GM19240 (cell line): ENCODE measurements around the gene BEST2.

Experiments used
- DNase-seq: peaks from one replicate; pipeline ENCODE4 v3.0.0; 2011; ENCODE audit warnings: low spot score; ENCODE audit not compliant: insufficient read length

Gene BEST2

DNA sequence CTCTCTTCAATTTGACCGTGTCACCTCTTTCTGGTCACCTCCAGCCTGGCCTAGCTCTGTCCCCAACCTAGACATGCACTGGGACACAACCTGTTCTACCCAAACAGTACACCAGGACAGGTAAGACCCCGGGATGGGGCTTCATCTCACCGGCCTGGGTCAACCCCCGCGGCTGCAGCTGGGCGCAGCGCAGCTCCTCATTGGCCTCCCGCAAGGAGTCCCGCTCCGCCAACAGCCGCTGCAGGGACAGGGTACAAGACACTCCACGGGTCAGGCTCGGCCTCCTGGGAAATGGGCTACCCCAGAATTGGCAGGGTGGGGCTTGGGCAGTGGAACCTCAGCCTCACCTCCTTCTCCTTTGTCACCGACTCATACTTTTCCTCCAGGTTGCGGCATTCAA, 16.1 kb downstream of the BEST2 start:
- DNase-seq, result no peak

DNA sequence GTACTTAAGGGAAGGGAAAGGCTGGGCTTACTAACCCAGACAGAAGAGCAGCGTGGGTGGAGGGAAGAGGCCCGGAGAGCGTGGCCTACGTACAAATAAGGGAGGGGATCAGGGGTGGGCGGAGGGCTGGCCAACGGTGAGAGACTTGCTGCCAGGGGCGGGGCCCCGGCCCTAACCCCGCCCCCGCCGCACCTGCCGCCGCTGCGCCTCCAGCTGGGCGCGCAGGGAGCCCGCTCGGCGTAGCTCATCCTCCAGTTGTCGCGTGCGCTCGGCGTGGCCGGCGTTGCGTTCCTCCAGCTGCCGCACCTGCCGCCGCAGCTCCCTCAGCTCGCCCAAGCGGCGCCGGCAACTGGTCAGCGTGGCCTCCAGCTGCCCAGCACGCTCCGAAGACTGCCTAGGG, 18.1 kb downstream of the BEST2 start:
- no peak for DNase-seq

DNA sequence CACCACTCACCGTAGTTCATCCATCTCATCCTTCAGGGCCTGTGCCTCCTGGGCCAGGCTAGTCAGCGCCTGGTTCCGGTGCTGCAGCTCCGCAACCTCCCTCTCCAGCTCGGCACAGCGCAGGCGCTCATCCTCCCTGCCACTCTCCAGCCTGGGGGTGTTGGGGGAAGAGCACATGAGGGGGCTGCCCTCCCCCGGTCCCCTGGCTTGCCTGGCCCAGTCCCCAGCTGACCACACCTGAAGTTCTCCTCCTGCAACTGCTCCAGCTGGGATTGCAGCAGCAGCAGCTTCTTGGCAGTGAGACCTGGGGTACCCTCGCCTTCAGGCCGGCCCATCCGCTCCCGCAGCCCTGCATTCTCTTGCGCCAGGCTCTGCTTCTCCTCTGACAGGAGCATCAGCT, 19.3 kb downstream of the BEST2 start:
- no peak for DNase-seq

DNA sequence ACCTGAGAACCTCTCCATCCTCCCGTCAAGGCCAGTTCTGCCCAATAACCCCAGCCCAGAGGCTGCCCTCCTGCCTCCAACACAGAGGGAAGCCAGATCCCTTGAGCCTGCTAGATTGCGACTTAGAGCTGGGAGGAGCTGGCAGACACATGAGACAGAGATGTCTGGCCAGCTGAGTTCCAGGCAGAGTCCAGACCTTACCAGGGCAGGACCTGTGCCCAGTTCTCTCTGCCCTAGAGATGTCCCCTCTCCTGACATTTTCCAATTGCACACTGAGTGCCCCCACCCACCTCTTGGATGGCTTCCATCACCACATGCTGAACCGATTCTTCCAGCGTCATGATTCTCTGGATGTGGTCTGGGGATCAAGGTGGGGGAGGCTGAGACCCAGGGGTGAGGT, 20.7 kb downstream of the BEST2 start:
- DNase-seq, result no peak

DNA sequence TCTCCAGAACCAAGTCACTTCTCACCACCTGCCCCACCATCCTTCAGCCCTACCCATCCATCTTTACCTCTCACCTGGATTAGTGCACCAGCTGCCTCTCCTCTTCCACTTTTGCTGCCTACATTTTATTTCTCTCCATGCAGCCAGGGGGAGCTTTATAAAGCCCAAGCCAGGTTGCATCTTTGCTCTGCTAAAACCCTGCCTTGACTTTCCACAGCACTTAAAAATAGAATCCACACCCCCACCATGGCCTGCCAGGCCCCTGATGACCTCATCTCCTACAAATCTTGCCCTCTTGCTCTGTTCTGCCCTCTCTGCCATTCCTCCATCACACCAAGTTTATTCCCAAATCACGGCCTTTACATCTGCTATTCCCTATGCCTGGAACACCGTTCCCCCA, 22.0 kb downstream of the BEST2 start:
- DNase-seq, result no peak

DNA sequence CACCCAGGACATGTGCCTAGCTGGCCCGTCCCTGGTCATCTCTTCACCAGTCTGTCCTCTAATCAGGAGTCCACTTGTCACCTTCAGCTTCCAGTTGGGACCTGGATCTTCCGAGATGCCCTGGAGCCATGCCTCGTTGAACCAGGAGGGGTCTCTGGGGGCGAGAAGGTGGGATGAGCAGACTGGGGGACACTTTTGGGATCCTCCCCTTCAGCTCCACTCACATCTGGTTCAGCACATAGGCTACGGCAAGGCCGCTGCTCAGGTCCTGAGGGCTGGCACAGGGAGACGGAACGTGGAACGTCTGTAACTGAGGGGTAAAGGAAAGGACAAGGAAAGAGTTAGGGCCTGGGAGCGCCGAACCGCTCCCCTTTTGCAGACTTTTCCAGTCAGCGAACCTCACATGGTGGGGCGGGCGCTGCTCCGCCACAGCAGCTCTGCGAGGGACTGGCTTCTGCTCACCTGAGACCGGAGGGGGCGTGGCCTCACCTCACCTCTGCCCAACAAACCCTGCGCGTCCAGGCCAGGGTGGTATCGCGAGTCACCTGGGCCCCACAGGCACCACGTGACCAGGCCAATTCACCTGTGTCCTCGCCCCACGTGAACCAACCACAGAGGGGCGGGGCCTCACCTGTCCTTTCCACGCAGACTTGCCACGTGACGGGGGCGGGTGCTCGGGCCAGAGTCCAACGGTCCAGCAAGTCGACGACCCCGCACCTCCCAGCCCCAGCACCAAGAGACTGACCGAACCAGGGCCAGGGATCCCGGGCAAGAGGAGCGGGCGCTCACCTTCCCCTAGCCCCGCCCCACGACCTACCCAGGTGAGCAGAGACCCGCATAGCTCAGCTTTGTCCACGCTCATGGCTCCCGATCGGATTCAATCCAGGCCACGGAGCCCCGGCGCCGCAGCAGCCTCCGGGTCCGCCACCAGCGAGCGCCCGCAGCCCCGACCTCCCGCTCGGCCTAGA, 23.3 kb downstream of the BEST2 start, which contains the start of gene HOOK2:
TSS of gene HOOK2 (minus strand) at position 965 of the 968 bp plus-strand sequence. CDS start at position 862, 103 bp downstream.
- no peak for DNase-seq

DNA sequence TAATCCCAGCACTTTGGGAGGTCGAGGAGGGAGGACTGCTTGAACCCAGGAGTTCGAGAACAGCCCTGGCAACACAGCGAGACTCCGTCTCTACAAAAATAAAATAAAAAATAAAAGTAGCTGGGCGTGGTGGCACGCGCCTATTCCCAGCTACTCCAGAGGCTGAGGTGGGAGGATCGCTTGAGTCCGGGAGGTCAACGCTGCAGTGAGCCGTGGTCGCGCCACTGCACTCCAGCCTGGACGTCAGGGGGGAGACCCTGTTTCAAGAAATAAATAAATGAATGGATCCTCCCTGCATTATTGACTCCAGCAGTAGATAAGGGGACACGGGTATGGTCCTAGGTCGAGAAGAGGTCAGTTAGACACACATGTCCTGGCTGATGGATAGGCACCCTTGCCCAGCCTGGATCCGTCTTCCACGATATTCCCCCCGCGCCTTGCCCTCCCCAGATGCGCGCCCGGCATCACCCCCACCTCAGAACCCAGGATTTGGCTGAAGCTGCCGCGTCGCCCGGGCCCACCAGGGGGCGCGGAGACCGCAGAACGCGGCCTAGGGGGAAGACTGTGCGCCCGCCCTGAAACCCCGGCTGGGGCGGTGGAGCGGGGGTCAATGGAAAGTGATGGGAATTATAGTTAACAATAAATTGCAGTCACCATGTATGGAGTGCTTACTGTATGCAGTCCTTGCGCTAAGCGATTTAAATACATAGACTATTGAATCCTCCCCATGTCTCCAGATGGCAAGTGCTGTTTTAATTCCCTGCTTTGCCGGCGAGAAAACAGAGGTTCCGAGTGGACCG, 25.8 kb downstream of the BEST2 start:
- peak; percentile 68 for DNase-seq

DNA sequence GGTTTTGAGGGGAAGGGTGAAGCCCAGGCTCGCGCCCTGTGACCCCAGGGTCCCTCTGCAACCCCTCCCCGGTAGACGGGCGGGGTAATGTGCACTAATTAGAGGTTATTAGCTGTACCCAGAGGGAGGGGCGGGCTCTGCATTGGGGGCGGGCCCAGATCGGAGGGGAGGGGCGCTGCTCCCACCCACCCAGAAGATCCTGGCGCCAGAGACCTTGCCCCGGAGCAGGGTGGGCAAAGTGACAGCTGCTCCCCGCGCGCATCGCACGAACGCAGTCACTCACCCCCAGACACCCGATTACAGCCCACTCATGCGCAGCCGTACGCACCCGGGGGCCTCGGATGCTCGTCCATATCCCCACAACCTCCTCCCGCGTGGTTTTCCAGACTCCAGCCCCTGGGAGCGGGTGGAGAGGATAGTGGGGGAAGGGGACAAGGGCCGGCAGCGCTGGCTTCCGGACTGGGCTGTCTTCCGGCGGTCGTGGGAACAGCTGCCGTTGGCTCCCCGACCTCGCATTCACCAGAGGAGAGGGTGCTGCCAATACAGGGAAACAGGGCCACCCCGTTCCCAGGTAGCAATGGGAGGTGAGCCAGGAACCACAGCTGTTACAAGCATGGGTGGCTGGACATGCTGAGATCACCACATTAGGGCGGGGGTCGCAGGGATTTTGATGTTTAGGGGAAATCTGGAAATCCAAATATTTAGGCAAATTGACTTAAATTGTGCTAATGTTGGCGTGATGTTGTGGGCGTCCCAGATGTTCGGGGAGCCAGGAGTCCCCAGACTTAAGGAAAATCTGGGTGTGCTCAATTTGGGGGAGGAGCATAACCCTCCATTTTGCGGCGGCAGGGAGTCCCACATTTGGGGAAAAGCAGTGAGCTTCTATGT, 26.7 kb downstream of the BEST2 start:
- no peak for DNase-seq

DNA sequence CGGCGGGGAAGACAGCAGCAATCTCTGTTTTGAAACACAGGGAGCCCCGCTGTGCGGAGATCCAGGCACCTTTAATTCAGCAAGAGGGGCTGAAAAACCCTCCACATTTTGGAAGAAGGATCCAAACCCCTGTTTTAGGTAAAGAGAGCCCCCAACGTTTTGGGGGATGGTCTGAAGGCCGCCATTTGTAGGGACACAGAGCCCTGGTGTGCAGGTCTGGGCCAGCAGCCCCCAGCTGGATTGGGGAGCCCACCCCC, 27.2 kb downstream of the BEST2 start:
- no peak for DNase-seq

DNA sequence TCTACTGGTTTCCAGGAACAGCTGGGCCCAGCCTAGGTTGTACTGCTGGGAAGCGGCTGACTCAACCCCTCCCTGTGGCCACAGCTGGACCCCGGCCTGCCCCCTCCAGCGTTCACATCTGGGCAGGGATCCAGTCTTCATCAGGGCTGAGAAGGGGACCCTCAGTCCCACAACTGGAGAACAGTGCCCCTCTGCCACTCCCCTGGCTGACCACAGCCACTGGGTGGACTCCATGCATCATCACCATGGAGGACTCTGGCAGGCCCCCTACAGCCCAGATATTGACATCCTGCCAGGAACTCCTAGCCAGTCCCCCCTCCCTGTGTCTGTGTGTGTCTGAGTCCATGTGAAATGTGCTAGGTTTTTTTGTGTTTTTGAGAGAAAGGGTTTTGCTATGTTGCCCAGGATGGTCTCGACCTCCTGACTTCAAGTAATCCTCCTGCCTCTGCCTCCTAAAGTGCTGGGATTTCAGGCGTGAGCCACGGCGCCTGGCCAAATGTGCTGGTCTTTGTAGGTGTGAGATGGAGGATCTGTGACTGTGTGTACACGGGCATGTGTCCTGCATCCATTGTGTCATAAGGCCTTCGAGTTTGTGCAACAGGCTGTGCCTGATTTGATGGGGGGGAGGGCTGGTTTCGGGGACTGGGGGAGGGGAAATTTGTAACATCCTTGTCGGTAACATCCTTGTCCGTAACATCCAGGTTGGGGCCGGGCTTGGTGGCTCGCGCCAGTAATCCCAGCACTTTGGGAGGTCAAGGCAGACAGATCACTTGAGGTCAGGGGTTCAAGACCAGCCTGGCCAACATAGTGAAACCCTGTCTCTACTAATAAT, 27.8 kb downstream of the BEST2 start:
- no peak for DNase-seq

DNA sequence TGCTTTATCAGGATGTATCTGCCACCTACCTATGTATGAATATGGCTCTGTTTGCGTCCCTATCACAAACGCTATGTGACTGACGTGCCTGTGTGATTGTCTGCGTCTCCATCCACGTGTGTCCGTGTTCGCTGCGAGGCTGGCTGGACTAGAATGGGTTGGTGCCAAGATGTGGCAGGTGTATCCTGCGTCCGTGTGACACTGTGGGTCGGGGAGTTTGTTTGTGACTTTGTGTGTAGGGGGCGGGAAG, 30.5 kb downstream of the BEST2 start:
- no peak for DNase-seq

DNA sequence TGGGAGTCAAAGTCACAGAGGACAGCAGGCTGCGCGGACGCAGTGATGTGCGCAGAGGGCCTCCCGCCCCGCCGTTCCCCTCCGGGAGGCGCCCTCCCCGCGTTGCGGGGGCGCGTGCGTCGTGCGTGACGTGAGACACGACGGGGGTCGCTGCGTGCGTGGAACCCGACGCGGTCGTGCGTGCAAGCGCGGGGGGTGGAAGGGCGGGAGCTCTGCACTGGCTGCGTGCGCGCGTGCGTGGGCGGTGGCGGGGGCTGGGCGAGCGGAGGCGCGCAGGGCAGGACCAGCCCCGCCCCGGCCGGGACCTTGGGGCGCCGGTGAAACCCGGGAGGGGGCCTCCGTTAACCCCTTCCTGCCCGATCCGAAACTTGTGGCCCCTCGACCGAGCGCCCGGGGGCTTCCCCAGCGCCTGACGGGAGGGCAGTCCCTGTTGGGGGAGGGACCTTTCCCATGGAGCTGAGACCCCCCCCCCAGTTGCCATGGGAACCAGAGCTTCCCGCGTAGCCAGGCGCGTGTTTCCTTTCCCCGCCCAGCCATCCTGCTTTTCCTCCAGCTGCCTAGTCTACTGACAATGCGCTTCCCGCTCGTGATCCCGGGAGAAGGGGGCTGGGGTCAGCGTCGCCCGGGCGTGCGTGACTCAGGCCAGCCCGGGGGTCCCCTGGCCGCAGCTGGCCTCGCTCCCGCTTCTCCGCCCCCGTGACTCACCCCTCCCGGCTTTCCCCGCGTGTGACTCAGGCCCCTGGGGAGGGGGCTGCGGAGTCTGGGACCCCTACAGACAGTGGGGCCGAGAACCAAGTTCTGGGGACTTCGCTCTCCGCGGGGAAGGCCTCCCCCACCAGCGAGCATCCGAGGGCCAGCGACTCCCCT, 31.1 kb downstream of the BEST2 start:
- no peak for DNase-seq

DNA sequence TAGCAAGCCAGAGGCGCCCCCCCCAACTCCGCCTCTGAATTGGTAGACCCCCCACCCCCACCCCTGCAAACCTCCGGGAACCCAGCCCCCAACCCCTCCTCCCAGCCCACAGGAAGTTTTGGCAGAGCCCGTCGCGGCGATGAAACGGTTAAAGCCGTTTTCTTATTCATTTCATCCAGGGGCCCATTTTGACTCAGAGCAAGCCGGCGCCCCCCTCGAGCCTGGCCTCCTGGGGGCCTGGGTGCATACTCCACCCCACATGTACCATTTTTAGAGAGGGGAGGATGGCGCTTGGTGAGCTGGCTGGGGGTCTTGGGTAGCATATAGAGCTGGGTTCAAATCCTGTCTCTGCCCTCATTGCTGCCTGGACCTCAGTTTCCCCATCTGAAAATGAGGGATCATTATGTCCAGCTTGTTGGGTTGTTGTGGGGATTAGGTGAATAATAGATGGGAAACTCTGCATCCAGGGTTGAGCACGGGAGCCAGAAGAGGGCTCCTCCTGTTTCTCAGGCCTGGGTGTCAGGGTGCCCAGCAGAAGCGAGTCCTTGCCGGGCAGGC, 31.8 kb downstream of the BEST2 start:
- DNase-seq, result no peak

DNA sequence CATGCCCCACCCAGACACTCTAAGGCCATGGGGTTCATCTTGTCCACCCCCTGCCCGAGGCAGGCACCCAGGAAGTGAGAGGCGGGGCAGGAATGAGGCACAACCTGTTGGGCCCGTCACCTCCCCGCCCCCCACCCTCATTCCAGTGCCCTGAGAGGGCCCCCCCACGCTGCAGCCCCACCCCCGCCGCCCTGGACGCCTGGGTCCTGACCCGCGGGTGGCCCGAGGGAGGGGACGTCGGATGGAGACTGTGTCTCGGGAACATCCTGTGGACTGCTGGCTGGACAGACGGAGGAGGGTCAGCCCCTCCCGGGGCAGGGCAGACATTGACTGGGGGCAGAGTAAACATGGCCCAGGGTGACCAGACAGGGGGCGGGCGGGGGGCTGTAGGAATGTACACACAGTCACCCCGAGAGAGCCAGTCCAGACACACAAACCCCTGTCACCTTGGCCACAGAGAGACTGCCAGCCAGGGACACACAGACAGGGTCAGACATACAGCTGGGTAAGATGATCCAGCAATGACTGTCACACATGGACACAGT, 32.3 kb downstream of the BEST2 start:
- no peak for DNase-seq

DNA sequence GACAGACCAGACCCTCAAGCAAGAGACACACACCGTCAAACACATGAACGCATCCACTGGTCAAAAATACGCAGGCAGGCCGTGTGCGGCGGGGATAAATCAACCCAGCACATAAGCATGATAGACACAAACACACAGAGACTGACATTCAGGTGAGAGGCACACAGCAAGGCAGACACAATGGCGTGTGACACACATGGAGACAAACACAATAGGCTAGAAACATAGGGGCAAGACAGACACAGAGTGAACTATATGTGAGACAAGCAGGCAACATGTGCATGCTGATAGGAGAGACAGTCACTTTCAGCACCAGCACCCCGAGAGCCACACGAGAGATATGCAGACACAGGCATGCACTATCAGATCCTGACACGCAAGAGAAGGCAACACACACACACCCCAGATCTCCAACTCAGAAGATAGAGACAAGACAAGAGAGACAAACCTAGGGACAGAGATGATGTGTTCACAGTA, 32.8 kb downstream of the BEST2 start:
- no peak for DNase-seq

DNA sequence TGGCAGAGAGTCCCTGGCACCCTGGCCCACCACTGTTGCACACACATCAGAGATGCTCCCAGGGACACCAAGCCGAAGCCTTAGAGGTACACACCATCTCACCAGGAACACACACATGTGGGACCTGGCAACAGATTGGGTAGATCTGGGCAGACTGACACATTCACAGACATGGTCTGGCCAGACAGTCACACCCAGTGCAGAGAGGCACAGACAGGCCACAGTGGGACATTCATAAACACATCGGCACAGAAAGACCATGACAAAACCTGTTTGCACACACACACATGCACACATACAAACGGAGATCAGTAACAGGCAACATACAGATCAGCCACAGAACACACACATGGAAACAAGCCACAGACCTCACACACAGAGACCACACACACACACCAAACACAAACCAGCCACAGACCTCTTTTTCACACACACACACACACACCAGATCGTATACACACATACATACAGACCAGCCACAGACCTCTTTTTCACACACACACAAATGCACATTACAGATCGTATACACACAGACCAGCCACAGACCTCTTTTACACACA, 33.4 kb downstream of the BEST2 start:
- DNase-seq, result no peak

DNA sequence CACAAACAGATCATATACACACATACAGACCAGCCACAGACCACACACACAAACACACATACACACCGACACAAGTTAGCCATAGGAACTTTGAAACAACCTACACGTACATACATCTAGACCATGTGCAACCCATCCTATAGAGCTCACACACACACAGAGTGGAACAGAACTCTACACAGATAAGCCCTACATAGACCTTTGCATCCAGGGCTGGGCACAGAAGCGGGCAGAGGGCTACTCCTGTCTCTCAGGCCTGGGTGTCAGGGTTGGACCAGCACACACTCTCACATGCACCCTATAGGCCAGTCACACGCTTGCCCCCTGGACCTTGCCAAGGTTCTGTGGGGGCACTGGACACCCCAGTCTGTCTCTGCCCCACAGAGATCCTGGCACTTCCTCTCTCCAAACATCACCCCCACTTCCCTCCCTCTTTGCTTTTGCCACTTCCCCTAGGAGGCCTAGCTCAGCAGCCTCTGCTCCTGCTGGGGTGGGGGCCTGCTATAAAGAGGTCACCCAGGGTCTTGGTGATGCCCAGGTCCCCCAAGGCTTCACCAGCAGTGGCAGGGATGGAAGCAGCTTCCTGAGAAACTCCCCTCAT, 33.9 kb downstream of the BEST2 start:
- DNase-seq, result no peak

DNA sequence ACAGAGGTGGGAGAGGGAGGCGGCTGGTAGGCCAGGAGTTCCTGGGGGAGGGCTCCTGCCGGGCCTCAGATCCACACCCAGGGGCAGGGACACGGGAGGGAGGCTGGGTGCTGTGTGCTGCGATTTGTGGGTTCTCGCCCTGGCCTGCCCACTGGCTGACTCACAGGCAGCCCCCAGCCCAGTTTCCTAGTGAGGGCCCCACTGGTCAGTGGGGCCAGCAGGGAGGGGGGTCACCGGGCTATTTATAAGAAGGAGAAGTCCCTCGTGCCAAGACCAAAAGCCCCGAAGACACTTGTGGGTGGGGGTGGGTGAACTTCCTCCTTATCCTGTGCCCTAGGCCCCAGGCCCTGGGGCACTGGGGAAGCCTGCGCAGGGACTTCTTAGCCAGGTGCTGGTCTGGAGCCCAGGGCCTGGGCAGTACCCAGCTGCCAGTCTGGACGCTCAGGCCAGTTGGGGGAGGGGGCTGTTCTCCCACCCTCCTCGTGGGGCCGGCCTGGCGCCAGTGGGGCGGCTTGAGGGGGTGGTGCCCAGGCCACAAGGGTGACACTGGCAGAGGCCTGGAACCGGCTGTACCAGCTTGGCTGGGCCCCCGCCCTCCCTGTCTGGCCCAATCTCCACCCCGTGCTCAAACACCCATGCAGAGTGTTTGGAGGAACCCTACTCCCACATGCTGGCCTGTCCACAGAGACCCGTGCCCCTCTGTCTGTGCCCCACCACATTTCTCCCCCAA, 34.7 kb downstream of the BEST2 start:
- DNase-seq, result no peak
